ELF-1 (cell line): ENCODE measurements around the gene TICRR.

Experiments
- DNase-seq: peaks from one replicate; pipeline ENCODE4 v3.0.0-alpha.2; 2016; ENCODE audit warnings: low read depth, low spot score

Gene TICRR

GRCh38 chr15:89654847-89655805 lies 79.9 kb downstream of the TICRR start, which contains the start of gene KIF7:
Gene KIF7, minus strand, starts transcription at chr15:89655467. Its CDS starts 2,537 bp downstream, at chr15:89652930.
- DNase-seq: peak; percentile 63

- no peak for DNase-seq
Observed at GRCh38 chr15:89656116-89656815, 81.0 kb downstream of the TICRR start.

GRCh38 chr15:89657686-89658200 lies 82.5 kb downstream of the TICRR start:
- DNase-seq: no peak

GRCh38 chr15:89659295-89659694 lies 84.0 kb downstream of the TICRR start:
- no peak for DNase-seq

- no peak for DNase-seq
Observed at GRCh38 chr15:89660556-89660955, 85.3 kb downstream of the TICRR start.

- DNase-seq: peak; percentile 80
Observed at GRCh38 chr15:89662893-89663626, 87.8 kb downstream of the TICRR start.

- no peak for DNase-seq
Observed at GRCh38 chr15:89664441-89665350, 89.4 kb downstream of the TICRR start.

GRCh38 chr15:89665449-89666181 lies 90.3 kb downstream of the TICRR start:
- DNase-seq: peak; percentile 46

- DNase-seq: no peak
Observed at GRCh38 chr15:89666184-89666857, 91.1 kb downstream of the TICRR start.

- DNase-seq: no peak
Observed at GRCh38 chr15:89666858-89667705, 91.8 kb downstream of the TICRR start.

GRCh38 chr15:89667706-89667960 lies 92.4 kb downstream of the TICRR start:
- DNase-seq: no peak

GRCh38 chr15:89668171-89668570 lies 92.9 kb downstream of the TICRR start:
- DNase-seq: no peak

- no peak for DNase-seq
Observed at GRCh38 chr15:89669309-89669865, 94.1 kb downstream of the TICRR start.

GRCh38 chr15:89669941-89670340 lies 94.7 kb downstream of the TICRR start:
- DNase-seq: no peak

- DNase-seq: no peak
Observed at GRCh38 chr15:89670971-89671560, 95.8 kb downstream of the TICRR start.

GRCh38 chr15:89671687-89672086 lies 96.4 kb downstream of the TICRR start:
- no peak for DNase-seq

GRCh38 chr15:89672221-89673164 lies 97.2 kb downstream of the TICRR start:
- peak; percentile 30 for DNase-seq
